Naive B cell (primary cell): ENCODE measurements around the gene GDF10. TPM values are rescaled to one million over a fixed set of nuclear protein-coding genes. Genes with fewer than 3 reads are reported as not detected.

Experiments used
- ATAC-seq, 2 donors: fragments of 150-1000 bp; cut with Tn5 transposase; 2 replicates each; pipeline ENCODE4 v1.10.0; 2021; ENCODE audit warnings: low read depth in 2 of 2, mild to moderate bottlenecking in 2 of 2, moderate library complexity in 2 of 2
- DNase-seq: peaks from one replicate; pipeline ENCODE4 v3.0.0; 2022
- H3K27ac Mint-ChIP-seq, 6 donors: one replicate each; pipeline ENCODE4 v1.8.0; 2020 to 2022; ENCODE audit warnings: mild to moderate bottlenecking in 6 of 6, mixed read lengths in 6 of 6, moderate library complexity in 5 of 6, inconsistent platforms in 2 of 6
- H3K27me3 Mint-ChIP-seq, 3 donors: one replicate each; pipeline ENCODE4 v1.8.0; 2021 to 2022; ENCODE audit warnings: mixed read lengths in 3 of 3, mild to moderate bottlenecking in 1 of 3
- H3K36me3 Mint-ChIP-seq, 2 donors: one replicate each; pipeline ENCODE4 v1.8.0; 2020 to 2022; ENCODE audit warnings: mixed read lengths in 2 of 2, inconsistent platforms in 1 of 2, mild to moderate bottlenecking in 1 of 2
- H3K4me1 Mint-ChIP-seq, 3 donors: one replicate each; pipeline ENCODE4 v1.8.0; 2020 to 2022; ENCODE audit warnings: mixed read lengths in 3 of 3, inconsistent platforms in 1 of 3, mild to moderate bottlenecking in 1 of 3, moderate library complexity in 1 of 3
- H3K4me3 Mint-ChIP-seq, 8 donors: one replicate each; pipeline ENCODE4 v1.8.0; 2020 to 2022; ENCODE audit warnings: mild to moderate bottlenecking in 8 of 8, mixed read lengths in 8 of 8, moderate library complexity in 8 of 8, inconsistent platforms in 2 of 8
- H3K9me3 Mint-ChIP-seq, 7 donors: one replicate each; pipeline ENCODE4 v1.8.0; 2020 to 2022; ENCODE audit warnings: mixed read lengths in 7 of 7, mild to moderate bottlenecking in 5 of 7, inconsistent platforms in 2 of 7, moderate library complexity in 1 of 7
- polyA plus RNA-seq, 6 donors: library from polyadenylated mRNA; unstranded; fragments of 300-500 nt; fragmentation: Illumina TruSeq; gene quantifications; one replicate each; pipeline ENCODE4 v1.2.3, GENCODE V29; 2021; ENCODE audit warnings: low read depth in 6 of 6

The GDF10 gene
- polyA plus RNA-seq, 6 donors from 2014 or later = not detected

DNA sequence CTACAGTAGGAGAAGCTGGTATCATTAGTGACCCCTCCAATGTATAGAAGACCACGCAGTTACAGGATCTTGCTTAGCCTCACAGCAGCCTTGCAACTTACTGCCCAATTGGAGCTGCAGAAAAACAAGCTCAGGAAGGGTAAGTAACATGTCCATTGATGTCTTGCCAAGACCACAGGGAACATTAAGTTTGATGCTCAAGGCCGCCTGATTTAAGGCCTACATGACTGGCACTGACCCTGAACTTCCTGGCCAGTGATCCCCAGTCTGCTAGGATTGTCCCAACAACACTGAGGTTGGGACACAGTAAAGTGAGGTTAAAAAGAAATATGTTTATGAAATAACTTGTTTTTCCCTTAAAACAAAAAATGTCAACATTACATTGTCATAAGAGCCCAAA lies 15.4 kb downstream of the GDF10 start:
- ATAC-seq = no peak
- H3K27ac Mint-ChIP-seq = peak overlapping the region in 2 of 6 donors; percentile 58 to 76
- peaks cover 0 to 4% (median 0%) of the 10 kb centered on the region in 3 donors for H3K27me3 Mint-ChIP-seq
- H3K4me3 Mint-ChIP-seq = no peak overlapping the region
- H3K9me3 Mint-ChIP-seq = no peaks in the 10 kb centered on the region
- peaks cover 0 to 5% (median 0%) of the 10 kb centered on the region in 3 donors for H3K4me1 Mint-ChIP-seq
- H3K36me3 Mint-ChIP-seq = no peaks in the 10 kb centered on the region
- no peak for DNase-seq

DNA sequence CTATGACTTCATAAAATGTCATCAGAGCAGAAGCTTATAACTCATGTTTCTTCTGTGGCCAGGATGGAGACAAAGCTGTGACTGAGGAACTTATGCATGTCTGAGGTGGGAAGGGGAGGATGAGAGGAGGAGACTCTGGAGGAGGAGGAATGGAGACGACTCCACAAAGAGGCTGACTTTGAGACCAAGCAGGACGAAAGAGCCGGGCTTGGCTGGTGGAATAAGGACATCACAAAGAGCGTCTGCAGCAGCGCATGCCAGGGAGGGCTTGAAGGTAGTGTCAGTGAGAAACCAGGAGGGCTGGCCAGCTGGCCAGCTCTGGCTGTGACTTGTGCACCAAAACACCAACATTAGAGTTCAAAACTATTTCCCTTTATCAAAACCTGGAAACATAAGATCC lies 16.1 kb downstream of the GDF10 start:
- no peaks in the 10 kb centered on the region for H3K36me3 Mint-ChIP-seq
- no peak for ATAC-seq

DNA sequence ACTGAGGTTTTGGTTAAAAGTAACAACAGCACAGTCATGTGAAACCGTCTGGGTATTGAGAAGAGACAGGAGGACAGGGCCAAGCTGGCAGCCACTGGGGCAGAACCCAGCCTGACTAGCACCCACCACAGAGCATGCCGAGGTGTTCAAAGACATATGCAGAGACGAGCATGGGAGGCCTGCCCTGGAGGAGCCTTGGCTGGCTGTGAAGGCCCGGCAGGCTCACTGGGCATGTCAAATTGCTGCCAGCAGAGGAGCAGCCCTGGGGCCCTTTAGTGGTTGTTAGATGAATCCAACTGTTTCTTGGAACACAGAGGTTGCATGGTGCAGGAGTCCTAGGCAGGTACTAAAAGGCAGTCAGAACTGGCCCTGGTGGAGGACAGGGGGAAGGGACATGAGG lies 17.3 kb downstream of the GDF10 start:
- ATAC-seq (no peak), DNase-seq (no peak)
- no peak overlapping the region for H3K27ac Mint-ChIP-seq
- no peaks in the 10 kb centered on the region for H3K36me3 Mint-ChIP-seq
- no peak overlapping the region for H3K4me3 Mint-ChIP-seq
- no peaks in the 10 kb centered on the region for H3K9me3 Mint-ChIP-seq
- peaks cover 0 to under 1% (median 0%) of the 10 kb centered on the region in 3 donors for H3K4me1 Mint-ChIP-seq
- peaks cover 8 to 20% (median 16%) of the 10 kb centered on the region in 3 donors for H3K27me3 Mint-ChIP-seq

More for the DNA sequence above, 16.1 kb downstream of the GDF10 start:
- Mint-ChIP-seq H3K9me3 (no peaks in the 10 kb centered on the region), H3K4me1 (peaks cover 0 to 5% (median 0%) of the 10 kb centered on the region in 3 donors), H3K4me3 (no peak overlapping the region), H3K27me3 (peaks cover 2 to 9% (median 6%) of the 10 kb centered on the region in 3 donors), H3K27ac (peak overlapping the region in 1 of 6 donors; percentile 76)
- no peak for DNase-seq

DNA sequence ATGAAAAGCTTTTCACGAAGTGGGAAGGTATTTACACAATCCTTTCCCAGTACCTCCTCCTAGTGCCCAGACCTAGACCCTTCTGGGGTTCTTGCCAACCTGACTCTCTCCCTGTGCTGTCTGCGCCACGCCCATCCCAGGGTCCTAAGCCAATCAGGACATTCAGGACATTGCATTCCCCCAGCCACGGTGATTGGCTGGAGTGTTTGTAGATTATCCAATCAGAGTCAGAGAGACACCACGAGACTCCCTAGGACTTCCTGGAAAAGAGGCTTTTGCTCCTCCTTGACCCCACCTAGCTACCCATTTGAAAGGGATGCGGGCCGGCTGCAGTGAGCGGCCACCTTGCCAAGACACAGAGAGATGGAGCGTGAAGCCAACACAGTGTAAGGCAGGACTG lies 18.7 kb downstream of the GDF10 start:
- H3K27ac Mint-ChIP-seq = no peak overlapping the region
- no peak for ATAC-seq
- DNase-seq = no peak
- peaks cover 9 to 29% (median 24%) of the 10 kb centered on the region in 3 donors for H3K27me3 Mint-ChIP-seq
- no peaks in the 10 kb centered on the region for H3K9me3 Mint-ChIP-seq
- no peaks in the 10 kb centered on the region for H3K36me3 Mint-ChIP-seq
- H3K4me3 Mint-ChIP-seq = no peak overlapping the region
- H3K4me1 Mint-ChIP-seq = no peaks in the 10 kb centered on the region

DNA sequence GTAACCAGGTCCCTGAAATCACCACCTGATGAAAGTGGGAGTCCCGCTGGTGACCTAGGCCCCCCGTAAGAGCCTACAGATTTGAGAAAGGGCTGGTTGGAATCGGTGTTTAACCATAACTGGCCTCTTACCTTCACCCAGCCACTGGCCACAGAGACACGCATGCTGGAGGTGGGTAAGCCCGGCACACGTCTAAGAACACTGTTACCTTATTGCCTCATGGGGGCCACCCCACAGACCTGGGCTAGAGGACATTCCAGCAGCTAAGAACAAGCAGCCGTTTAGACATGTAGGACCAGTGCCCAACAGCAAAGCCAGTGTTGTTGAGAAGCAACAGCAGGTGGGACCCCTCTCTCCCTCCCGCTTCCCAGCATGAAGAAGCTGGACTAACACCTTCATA lies 19.8 kb downstream of the GDF10 start:
- no peak for DNase-seq
- Mint-ChIP-seq H3K4me1 (no peaks in the 10 kb centered on the region), H3K27me3 (peaks cover 9 to 32% (median 27%) of the 10 kb centered on the region in 3 donors), H3K36me3 (no peaks in the 10 kb centered on the region), H3K4me3 (no peak overlapping the region), H3K9me3 (no peaks in the 10 kb centered on the region), H3K27ac (no peak overlapping the region)
- no peak for ATAC-seq

DNA sequence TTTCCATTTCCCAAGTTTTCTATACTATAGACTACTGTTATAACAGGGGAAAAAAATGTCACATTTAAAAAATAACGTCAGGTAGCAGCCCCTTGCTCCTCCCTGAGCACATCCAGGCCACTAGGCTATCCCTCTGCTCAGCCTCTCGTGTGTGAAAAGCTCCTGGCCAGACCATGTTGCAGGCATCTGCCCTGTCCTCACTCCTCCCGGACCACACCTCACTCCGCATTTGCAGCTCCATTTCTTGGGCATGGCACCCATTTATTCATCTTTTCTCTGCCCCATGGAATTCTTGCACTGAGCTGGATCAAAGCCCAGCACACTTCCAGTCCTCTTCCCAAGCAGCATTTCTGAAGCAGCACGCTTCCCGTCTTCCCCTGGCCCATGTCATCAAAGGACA lies 20.8 kb downstream of the GDF10 start:
- H3K4me1 Mint-ChIP-seq = no peaks in the 10 kb centered on the region
- no peaks in the 10 kb centered on the region for H3K9me3 Mint-ChIP-seq
- H3K4me3 Mint-ChIP-seq = no peak overlapping the region
- no peaks in the 10 kb centered on the region for H3K36me3 Mint-ChIP-seq
- ATAC-seq (no peak), DNase-seq (no peak)
- no peak overlapping the region for H3K27ac Mint-ChIP-seq
- peaks cover 9 to 37% (median 31%) of the 10 kb centered on the region in 3 donors for H3K27me3 Mint-ChIP-seq

DNA sequence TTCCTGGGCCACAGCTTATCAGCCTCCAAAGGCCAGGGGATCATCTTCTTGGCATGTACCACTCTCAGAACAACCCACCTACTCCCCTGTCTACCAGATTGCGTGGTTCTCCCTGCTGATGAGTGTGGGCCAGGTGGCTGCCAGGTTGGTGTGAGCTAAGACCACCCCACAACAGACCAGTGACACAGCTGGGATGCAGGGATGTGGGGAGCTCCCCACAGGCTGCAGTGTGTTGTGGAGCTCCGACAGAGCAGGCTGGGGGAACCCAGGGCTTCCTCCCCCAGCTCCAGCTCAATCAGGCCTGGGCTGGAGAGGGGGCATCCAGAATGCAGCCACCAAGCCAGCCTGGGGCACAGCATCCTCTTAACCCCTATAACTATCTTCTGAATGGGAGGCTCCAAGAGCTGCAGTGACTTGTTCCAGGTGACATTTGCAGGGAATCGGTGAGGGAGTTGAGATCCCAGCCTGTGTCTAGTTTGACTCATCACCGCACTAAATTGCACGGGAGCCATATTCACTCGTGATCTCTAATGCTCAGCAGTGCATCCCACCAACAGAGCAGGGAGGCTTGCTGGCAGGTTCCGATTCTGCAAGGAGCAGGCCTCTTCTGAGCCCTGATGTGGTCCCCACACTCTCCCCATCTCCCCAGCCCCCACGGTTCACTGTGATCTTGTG lies 21.7 kb downstream of the GDF10 start:
- peaks cover 9 to 37% (median 31%) of the 10 kb centered on the region in 3 donors for H3K27me3 Mint-ChIP-seq
- H3K27ac Mint-ChIP-seq = no peak overlapping the region
- ATAC-seq (no peak), DNase-seq (no peak)
- H3K4me3 Mint-ChIP-seq = no peak overlapping the region
- H3K9me3 Mint-ChIP-seq = no peaks in the 10 kb centered on the region
- H3K4me1 Mint-ChIP-seq = no peaks in the 10 kb centered on the region
- H3K36me3 Mint-ChIP-seq = no peaks in the 10 kb centered on the region

DNA sequence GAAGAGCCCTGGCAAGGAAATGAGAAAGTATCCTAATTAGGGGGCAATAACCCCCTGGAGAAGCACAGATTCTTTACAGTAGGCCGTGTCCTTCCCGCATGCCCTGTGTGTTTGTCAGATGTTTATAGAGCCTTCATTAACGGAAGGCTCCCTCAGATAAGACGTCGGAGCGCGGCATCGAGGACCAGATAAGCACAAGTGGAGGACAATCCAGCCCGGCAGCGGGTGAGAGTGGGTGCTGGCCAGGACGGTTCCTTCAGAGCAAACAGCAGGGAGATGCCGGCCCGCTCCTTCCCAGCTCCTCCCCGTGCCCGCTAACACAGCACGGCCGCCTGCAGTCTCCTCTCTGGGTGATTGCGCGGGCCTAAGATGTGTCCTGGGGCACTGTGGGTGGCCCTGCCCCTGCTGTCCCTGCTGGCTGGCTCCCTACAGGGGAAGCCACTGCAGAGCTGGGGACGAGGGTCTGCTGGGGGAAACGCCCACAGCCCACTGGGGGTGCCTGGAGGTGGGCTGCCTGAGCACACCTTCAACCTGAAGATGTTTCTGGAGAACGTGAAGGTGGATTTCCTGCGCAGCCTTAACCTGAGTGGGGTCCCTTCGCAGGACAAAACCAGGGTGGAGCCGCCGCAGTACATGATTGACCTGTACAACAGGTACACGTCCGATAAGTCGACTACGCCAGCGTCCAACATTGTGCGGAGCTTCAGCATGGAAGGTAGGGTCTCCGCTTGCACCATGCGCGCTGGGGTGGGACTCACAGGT lies 22.5 kb downstream of the GDF10 start, which contains the start of gene GDF2:
GDF2 (plus strand) TSS at position 155 of the 762 bp plus-strand sequence; CDS start at position 370, 215 bp downstream.
- H3K27me3 Mint-ChIP-seq = peaks cover 9 to 37% (median 31%) of the 10 kb centered on the region in 3 donors
- ATAC-seq (no peak), DNase-seq (no peak)
- peak within 1 kb of the TSS in 1 of 8 donors; percentile 57 for H3K4me3 Mint-ChIP-seq
- peaks cover 0 to 2% (median 0%) of the 10 kb centered on the region in 7 donors for H3K9me3 Mint-ChIP-seq
- H3K36me3 Mint-ChIP-seq = no peaks in the 10 kb centered on the region
- H3K4me1 Mint-ChIP-seq = peaks cover 0 to 1% (median 0%) of the 10 kb centered on the region in 3 donors
- H3K27ac Mint-ChIP-seq = peak within 1 kb of the TSS in 1 of 6 donors; percentile 58

DNA sequence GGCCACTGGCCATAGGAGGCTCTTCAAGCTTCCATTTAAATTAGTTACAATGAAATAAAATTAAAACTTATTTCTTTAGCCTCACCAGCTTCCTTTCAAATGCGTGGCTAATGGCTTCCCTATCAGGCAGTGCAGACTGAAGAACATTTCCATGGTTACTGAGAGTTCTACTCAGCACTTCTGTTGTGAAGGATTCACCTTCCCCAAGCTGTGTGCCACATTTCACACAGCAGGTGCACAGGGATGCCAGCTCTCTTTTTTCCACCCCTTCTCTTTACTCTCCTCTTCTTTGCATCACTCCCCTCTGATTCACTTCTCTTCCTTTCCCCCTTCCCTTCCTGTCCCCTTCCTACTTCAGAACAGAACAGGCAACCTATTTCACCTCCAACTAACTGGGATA lies 23.1 kb downstream of the GDF10 start:
- DNase-seq = no peak
- no peak overlapping the region for H3K4me3 Mint-ChIP-seq
- peaks cover 0 to 7% (median 2%) of the 10 kb centered on the region in 7 donors for H3K9me3 Mint-ChIP-seq
- ATAC-seq = no peak
- no peaks in the 10 kb centered on the region for H3K36me3 Mint-ChIP-seq
- H3K4me1 Mint-ChIP-seq = peaks cover 0 to 7% (median 0%) of the 10 kb centered on the region in 3 donors
- peak overlapping the region in 1 of 6 donors; percentile 58 for H3K27ac Mint-ChIP-seq
- peaks cover 9 to 37% (median 31%) of the 10 kb centered on the region in 3 donors for H3K27me3 Mint-ChIP-seq

DNA sequence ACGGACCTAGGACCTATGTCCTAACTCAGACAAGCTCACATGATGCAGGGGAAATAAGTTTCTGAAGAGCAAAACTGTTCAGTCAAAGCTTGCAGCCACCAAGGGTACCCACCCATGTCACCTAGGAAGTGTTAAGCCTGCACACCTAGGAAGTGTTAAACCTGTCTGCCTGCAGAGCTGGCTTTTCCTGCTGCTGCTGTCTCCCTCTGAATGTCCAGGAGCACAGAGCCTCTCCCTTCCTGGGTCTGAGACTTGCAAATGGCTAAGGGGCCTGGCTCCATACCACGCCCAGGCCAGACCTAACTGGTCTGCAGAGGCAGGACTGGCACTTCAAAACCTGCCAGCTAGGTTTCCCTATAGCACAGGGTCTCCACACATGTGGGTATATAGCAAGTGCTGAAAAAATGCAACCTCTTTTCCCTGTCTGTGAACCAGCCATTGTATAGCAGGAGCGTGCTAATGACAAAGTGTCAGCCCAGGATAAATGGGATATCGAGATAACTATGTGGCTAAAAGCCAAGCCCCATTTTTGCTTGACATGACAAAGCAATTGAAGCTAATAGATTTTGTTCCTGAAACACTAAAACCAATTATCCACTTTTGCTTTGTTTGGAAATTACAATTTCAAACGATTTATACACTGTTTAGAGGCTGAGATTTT lies 23.8 kb downstream of the GDF10 start:
- DNase-seq (no peak), ATAC-seq (no peak)
- Mint-ChIP-seq H3K27me3 (peaks cover 9 to 37% (median 29%) of the 10 kb centered on the region in 3 donors), H3K9me3 (peaks cover 0 to 11% (median 3%) of the 10 kb centered on the region in 7 donors), H3K4me3 (no peak overlapping the region), H3K4me1 (peaks cover 0 to 14% (median 0%) of the 10 kb centered on the region in 3 donors), H3K36me3 (no peaks in the 10 kb centered on the region), H3K27ac (no peak overlapping the region)

DNA sequence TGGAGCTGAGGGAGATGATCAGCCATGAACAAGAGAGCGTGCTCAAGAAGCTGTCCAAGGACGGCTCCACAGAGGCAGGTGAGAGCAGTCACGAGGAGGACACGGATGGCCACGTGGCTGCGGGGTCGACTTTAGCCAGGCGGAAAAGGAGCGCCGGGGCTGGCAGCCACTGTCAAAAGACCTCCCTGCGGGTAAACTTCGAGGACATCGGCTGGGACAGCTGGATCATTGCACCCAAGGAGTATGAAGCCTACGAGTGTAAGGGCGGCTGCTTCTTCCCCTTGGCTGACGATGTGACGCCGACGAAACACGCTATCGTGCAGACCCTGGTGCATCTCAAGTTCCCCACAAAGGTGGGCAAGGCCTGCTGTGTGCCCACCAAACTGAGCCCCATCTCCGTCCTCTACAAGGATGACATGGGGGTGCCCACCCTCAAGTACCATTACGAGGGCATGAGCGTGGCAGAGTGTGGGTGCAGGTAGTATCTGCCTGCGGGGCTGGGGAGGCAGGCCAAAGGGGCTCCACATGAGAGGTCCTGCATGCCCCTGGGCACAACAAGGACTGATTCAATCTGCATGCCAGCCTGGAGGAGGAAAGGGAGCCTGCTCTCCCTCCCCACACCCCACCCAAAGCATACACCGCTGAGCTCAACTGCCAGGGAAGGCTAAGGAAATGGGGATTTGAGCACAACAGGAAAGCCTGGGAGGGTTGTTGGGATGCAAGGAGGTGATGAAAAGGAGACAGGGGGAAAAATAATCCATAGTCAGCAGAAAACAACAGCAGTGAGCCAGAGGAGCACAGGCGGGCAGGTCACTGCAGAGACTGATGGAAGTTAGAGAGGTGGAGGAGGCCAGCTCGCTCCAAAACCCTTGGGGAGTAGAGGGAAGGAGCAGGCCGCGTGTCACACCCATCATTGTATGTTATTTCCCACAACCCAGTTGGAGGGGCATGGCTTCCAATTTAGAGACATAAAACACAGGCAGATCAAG lies 25.6 kb downstream of the GDF10 start:
- Mint-ChIP-seq H3K27me3 (peaks cover 9 to 36% (median 27%) of the 10 kb centered on the region in 3 donors), H3K4me3 (no peak overlapping the region), H3K27ac (no peak overlapping the region), H3K4me1 (peaks cover 0 to 14% (median 0%) of the 10 kb centered on the region in 3 donors), H3K9me3 (peaks cover 0 to 11% (median 3%) of the 10 kb centered on the region in 7 donors), H3K36me3 (no peaks in the 10 kb centered on the region)
- ATAC-seq = no peak
- DNase-seq = no peak

DNA sequence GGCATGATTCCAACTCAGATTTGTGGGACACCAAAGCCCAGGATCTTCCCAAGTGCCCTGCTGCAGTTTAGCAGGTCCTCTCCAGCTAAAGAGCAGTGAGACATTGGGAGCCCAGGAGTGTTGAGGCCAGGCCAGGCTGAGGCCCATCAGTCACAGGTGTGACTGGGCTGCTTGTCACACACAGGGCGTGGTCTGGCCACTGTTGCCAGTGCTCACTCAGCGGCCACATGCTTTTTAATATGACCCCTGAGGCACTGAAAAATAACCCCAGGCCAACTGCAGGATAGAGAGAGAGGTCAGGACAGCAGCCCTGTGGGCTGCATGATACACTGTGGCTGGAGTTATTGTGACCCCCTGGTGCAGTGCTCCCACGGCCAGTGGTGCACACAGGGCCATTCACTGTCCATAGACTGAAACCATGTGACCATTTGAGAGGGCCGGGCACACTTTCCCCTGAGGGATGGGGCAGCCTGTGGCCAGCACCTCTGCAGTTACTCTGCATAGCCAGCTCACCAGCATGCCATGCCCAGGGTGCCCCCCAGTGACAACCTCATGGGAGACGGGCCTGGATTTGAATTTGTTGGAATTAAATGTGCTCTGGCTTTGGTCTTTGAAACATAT lies 26.4 kb downstream of the GDF10 start:
- DNase-seq (no peak), ATAC-seq (no peak)
- peaks cover 0 to 14% (median 0%) of the 10 kb centered on the region in 3 donors for H3K4me1 Mint-ChIP-seq
- peaks cover 5 to 28% (median 19%) of the 10 kb centered on the region in 3 donors for H3K27me3 Mint-ChIP-seq
- peaks cover 0 to 11% (median 3%) of the 10 kb centered on the region in 7 donors for H3K9me3 Mint-ChIP-seq
- H3K36me3 Mint-ChIP-seq = no peaks in the 10 kb centered on the region
- peak overlapping the region in 1 of 6 donors; percentile 44 for H3K27ac Mint-ChIP-seq
- no peak overlapping the region for H3K4me3 Mint-ChIP-seq
